GM11168 (cell line): Measurements from ENCODE around the gene ANTXR2.
"Not testable (repeated sequence)": the region's sequence is repeated elsewhere in the genome, so short reads cannot be mapped to it uniquely, and the experiment has no call there.

Experiments
- in situ Hi-C: fragments of 300-500 bp; cut with MboI; formaldehyde crosslinking; loops from one replicate; pipeline ENCODE4 v1.12.0; 2022; ENCODE audit warnings: low sequenced_read_pairs; ENCODE audit not compliant: unreplicated experiment

ANTXR2 gene

GRCh38 chr4:80072744-80073472 is at the start of gene ANTXR2:
TSS of gene ANTXR2 (minus strand) at chr4:80073229. CDS start at chr4:80072560, 669 bp downstream.
- in situ Hi-C loops, result no loop called here

DNA sequence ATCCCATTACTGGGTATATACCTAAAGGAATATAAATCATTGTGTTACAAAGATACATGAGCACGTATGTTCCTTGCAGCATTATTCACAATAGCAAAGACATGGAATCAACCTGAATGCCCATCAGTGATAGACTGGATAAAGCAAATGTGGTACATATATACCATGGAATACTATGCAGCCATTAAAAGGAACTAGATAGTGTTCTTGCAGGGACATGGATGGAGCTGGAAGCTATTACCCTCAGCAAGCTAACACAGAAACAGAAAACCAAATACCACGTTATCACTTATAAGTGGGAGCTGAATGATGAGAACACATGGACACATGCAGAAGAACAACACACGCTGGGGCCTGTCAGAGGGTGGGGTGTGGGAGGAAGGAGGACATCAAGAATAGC is 48.8 kb upstream of the ANTXR2 start:
- in situ Hi-C loops, result not testable (repeated sequence)

- in situ Hi-C loops, result not testable (repeated sequence)
Observed at GRCh38 chr4:80119620-80120019, 46.6 kb upstream of the ANTXR2 start.

GRCh38 chr4:80116516-80116915 is 43.5 kb upstream of the ANTXR2 start:
- in situ Hi-C loops, result no loop called here

- in situ Hi-C loops, result no loop called here
Observed at GRCh38 chr4:80115368-80116181, 42.5 kb upstream of the ANTXR2 start.

DNA sequence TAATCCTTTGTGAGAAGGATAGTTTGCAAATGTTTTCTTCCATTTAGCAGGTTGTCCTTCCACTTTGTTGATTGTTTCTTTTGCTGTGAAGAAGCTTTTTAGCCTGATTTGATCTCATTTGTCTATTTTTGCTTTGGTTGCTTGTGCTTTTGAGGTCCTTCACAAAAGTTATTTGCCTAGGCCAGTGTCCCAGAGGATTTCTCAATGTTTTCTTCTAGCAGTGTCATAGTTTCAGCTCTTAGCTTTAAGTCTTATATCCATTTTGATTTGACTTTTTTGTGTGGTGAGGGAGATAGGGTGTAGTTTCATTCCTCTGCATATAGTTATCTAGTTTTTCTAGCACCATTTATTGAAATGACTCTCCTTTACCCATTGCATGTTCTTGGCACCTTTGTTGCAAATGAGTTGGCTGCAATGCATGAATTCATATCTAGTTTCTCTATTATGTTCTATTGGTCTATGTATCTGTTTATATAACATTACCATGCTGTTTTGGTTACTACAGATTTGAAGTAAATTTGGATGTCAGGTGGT is 41.8 kb upstream of the ANTXR2 start:
- in situ Hi-C loops, result no loop called here

DNA sequence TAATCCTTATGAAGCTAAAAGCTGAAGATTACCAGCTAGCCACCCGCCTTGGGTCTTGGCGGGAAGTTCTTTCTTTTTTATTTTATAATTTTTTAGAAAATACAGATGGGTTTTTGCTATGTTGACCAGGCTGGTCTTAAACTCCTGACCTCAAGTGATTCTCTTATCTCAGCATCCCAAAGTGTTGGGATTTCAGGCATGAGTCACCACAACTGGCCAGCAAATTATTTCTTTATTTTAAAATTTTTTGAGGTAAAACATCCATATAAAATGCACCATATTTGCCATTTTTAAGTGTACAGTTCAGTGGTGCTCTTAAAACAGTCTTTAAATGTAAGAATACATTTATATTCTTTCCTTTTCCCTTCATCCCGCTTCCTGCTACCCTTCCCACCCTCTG is 40.6 kb upstream of the ANTXR2 start:
- in situ Hi-C loops, result no loop called here

GRCh38 chr4:80112236-80112635 is 39.2 kb upstream of the ANTXR2 start:
- in situ Hi-C loops, result no loop called here

GRCh38 chr4:80111276-80111675 is 38.2 kb upstream of the ANTXR2 start:
- in situ Hi-C loops, result no loop called here

- in situ Hi-C loops, result no loop called here
Observed at GRCh38 chr4:80107374-80107773, 34.3 kb upstream of the ANTXR2 start.

GRCh38 chr4:80104927-80105326 is 31.9 kb upstream of the ANTXR2 start:
- in situ Hi-C loops, result no loop called here

- in situ Hi-C loops, result no loop called here
Observed at GRCh38 chr4:80103629-80104028, 30.6 kb upstream of the ANTXR2 start.

- in situ Hi-C loops, result no loop called here
Observed at GRCh38 chr4:80101792-80102116, 28.7 kb upstream of the ANTXR2 start.

DNA sequence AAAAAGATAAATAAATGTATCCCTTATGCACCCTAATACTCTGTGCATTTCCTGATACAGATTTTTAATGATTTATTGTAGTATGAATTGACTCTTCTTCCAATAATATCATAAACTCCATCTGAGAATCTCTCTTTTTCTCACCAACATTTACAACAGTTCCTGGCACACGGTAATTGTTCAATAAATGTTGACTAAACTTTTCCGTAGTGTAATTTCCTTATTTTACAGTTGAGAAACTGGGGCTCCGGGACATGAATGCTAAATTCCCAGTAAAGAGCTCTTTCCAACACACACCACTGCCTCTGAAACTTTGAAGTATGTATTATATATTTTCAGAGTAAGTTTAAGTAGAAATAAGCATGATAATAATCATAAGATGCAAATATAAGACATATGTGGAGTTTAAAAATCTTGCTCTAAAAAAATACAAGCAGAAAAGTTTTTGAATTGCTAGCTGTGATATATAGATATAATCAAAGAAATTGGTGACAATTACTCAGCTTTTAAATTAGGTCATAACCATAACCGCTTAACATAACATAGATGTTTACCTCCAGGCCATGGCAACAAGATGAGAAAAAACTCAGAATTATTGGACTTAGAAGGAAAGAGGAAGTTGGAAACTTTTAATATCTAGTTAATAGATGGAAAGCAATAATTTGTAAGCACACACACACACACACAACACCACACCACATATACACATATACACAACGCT is 28.2 kb upstream of the ANTXR2 start:
- in situ Hi-C loops, result no loop called here

GRCh38 chr4:80099671-80100070 is 26.6 kb upstream of the ANTXR2 start:
- in situ Hi-C loops, result no loop called here

DNA sequence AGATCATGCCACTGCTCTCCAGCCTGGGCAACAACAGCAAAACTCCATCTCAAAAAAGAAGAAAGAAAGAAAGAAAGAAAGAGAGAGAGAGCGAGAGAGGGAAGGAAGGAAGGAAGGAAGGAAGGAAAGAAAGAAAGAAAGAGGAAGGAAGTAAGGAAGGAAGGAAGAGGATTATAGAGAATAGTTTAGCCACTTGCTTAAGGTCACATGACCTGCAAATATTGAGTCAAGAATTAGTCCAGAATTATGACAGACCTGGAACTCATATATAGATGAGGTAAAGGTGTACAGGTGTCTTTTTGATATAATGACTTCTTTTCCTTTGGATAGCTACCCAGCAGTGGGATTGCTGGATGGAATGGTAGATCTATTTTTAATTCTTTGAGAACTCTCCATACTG is 25.6 kb upstream of the ANTXR2 start:
- in situ Hi-C loops, result no loop called here

DNA sequence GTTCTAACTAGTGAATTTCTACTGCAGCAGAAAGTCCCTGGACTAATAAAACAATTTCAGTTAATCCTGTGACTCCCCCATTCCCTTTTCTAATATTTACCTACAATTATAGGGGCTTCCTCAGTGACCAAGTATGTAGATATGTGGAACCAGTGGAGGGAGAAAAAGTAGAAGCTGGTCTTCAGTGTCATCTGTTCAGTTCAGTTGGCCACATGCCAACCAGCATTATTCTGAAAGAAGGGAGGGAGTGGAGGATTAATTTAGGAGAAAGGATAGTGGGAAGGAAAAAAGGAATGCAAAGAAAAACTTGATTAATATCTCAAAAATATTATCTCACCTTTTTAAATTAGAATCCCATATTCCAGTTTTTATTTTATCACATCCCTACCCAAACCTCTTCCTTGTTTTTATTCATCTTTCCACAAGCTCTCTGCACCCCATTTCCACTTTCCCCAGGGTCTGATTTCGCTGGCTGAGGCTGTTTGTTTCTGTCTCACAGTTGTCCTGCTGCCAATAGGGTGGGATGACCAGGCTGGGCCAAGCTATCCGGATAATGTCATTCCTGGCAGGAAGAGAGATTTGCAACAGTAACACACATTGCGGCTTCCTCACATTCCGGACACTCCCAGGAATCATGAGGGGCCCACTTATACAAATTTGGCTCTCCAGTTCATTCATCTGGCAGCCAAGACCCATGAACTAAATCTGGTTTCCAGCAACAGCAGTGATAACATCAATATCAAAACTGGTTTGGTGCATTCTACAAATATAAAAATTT is 24.6 kb upstream of the ANTXR2 start:
- in situ Hi-C loops, result no loop called here

GRCh38 chr4:80096175-80096850 is 23.3 kb upstream of the ANTXR2 start:
- in situ Hi-C loops, result no loop called here

DNA sequence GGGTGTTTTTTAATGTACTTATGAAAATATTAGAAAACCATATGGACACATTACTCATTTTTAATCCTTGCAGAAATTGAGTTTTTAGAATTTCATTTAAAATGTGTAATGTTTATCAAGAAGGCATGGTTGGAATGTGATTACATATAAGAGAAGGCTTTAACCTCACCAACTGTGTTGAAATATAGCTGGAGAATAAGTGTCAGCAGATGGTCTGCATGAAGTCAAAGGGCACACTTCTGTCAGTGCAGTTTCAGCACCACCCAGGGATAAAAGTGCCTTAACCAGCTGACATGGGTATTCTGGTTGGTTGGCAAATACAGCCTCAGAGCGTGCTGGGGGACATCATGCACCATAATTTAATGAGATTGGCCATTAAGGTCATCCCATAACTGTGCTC is 21.2 kb upstream of the ANTXR2 start:
- in situ Hi-C loops, result no loop called here

- in situ Hi-C loops, result no loop called here
Observed at GRCh38 chr4:80093563-80093962, 20.5 kb upstream of the ANTXR2 start.
